Measurements from ENCODE around the gene NFKBIE. TPM values are rescaled to one million over a fixed set of nuclear protein-coding genes. Genes with fewer than 3 reads are reported as not detected.

Gene NFKBIE
- total RNA-seq, 2 experiments from 2014 or later: 43.0 to 43.1 TPM

DNA sequence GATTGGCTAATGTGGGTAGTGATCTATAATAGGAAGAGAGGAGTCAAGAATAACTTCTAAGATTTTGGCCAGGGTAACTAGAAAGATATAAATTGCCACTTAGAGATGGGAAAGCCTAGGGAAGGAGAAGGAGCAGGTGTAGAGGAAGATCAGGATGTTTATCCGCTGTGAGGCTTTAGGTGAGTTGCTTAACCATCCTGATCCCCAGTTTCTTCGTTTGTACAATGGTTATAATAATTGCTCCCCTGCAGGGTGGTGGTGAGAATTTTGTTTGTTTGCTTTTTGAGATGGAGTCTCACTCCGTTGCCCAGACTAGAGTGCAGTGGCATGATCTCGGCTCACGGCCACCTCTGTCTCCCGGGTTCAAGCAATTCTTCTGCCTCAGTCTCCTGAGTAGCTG, 51.0 kb downstream of the NFKBIE start:
- CTCF ChIA-PET: no interaction called here
- no peak overlapping the region for H3K27ac Mint-ChIP-seq
- Histone ChIP-seq H3K4me3 (ENCODE audit: low read length) (no peak overlapping the region), H3K4me1 (ENCODE audit: insufficient read depth, low read length) (peaks cover 5% of the 10 kb centered on the region), H3K36me3 (ENCODE audit: insufficient read depth, low read length) (no peaks in the 10 kb centered on the region), H3K27me3 (ENCODE audit: control insufficient read depth in 1 of 2, insufficient read depth in 2 of 2, low read length in 2 of 2) (peaks cover 3 to 7% of the 10 kb centered on the region in 2 experiments), H3K9me3 (ENCODE audit: control insufficient read depth in 1 of 2, insufficient read depth in 1 of 2, low read length in 2 of 2) (peaks cover 0 to 3% of the 10 kb centered on the region in 2 experiments), H3K27ac (ENCODE audit: low read depth in 1 of 2, low read length in 2 of 2) (no peak overlapping the region)
- no peak for ATAC-seq (ENCODE audit: poor library complexity)
- POLR2A ChIA-PET: no interaction called here
- H3K9me3 Mint-ChIP-seq: no peaks in the 10 kb centered on the region
- peaks cover 4% of the 10 kb centered on the region for H3K27me3 Mint-ChIP-seq
- no peaks in the 10 kb centered on the region for H3K36me3 Mint-ChIP-seq (ENCODE audit: low read depth)
- peaks cover 9% of the 10 kb centered on the region for H3K4me1 Mint-ChIP-seq (ENCODE audit: low read depth)
- TF ChIP-seq, protein P1, sequence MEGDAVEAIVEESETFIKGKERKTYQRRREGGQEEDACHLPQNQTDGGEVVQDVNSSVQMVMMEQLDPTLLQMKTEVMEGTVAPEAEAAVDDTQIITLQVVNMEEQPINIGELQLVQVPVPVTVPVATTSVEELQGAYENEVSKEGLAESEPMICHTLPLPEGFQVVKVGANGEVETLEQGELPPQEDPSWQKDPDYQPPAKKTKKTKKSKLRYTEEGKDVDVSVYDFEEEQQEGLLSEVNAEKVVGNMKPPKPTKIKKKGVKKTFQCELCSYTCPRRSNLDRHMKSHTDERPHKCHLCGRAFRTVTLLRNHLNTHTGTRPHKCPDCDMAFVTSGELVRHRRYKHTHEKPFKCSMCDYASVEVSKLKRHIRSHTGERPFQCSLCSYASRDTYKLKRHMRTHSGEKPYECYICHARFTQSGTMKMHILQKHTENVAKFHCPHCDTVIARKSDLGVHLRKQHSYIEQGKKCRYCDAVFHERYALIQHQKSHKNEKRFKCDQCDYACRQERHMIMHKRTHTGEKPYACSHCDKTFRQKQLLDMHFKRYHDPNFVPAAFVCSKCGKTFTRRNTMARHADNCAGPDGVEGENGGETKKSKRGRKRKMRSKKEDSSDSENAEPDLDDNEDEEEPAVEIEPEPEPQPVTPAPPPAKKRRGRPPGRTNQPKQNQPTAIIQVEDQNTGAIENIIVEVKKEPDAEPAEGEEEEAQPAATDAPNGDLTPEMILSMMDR (IDR thresholded peaks at IDR 0.05): no peak
- DNase-seq: no peak
- intact Hi-C loops (cut with DNase I, micrococcal nuclease): no loop called here
- H3K4me3 Mint-ChIP-seq: no peak overlapping the region

- Mint-ChIP-seq H3K4me1 (ENCODE audit: low read depth) (no peaks in the 10 kb centered on the region), H3K27me3 (peaks cover 4% of the 10 kb centered on the region), H3K4me3 (no peak overlapping the region), H3K36me3 (ENCODE audit: low read depth) (no peaks in the 10 kb centered on the region), H3K27ac (no peak overlapping the region), H3K9me3 (no peaks in the 10 kb centered on the region)
- Histone ChIP-seq H3K9me3 (ENCODE audit: control insufficient read depth in 1 of 2, insufficient read depth in 1 of 2, low read length in 2 of 2) (no peaks in the 10 kb centered on the region), H3K4me1 (ENCODE audit: insufficient read depth, low read length) (no peaks in the 10 kb centered on the region), H3K27ac (ENCODE audit: low read depth in 1 of 2, low read length in 2 of 2) (no peak overlapping the region), H3K36me3 (ENCODE audit: insufficient read depth, low read length) (no peaks in the 10 kb centered on the region), H3K27me3 (ENCODE audit: control insufficient read depth in 1 of 2, insufficient read depth in 2 of 2, low read length in 2 of 2) (no peaks in the 10 kb centered on the region), H3K4me3 (ENCODE audit: low read length) (no peak overlapping the region)
- TF ChIP-seq, protein P1 (IDR thresholded peaks at IDR 0.05): no peak
- ATAC-seq (ENCODE audit: poor library complexity) (no peak), DNase-seq (no peak)
- intact Hi-C loops (cut with DNase I, micrococcal nuclease): no loop called here
- CTCF ChIA-PET: interaction anchor here (1.4 kb wide), 1 partner anchor 10 kb away, joined by 4 read pairs; no protein-coding TSS in a partner anchor
- POLR2A ChIA-PET: no interaction called here
Observed at GRCh38 chr6:44211284-44211683, 54.1 kb downstream of the NFKBIE start.

Other genes with a start within 250 kb of the NFKBIE start
- 10 to 100 TPM; 10.4 to 11.5 TPM for gene MRPL14, start 138.1 kb downstream of the NFKBIE start, total RNA-seq
- gene TMEM63B, start 138.0 kb downstream of the NFKBIE start, total RNA-seq: 10 to 100 TPM; 11.4 to 12.8 TPM
- 1 to 10 TPM; 1.3 to 1.5 TPM for gene CAPN11, start 106.7 kb downstream of the NFKBIE start, total RNA-seq
- gene MYMX, start 48.6 kb downstream of the NFKBIE start, total RNA-seq: not detected
- 1 to 10 TPM in 1 of 2 experiments, under 1 TPM in 1; 0.67 to 1.3 TPM for gene SLC29A1, start 42.0 kb downstream of the NFKBIE start, total RNA-seq
- gene HSP90AB1, start 18.4 kb downstream of the NFKBIE start, total RNA-seq: 100 to 1,000 TPM; 401 to 405 TPM
- 1 to 10 TPM; 6.4 to 7.0 TPM for gene SLC35B2, start 8.0 kb downstream of the NFKBIE start, total RNA-seq
- gene TMEM151B, start 4.9 kb upstream of the NFKBIE start, total RNA-seq: not detected
- gene AARS2, start 47.8 kb upstream of the NFKBIE start, total RNA-seq: 10 to 100 TPM; 12.0 to 12.7 TPM
- gene SPATS1, start 77.1 kb upstream of the NFKBIE start, total RNA-seq: not detected
- gene CDC5L, start 122.2 kb upstream of the NFKBIE start, total RNA-seq: 10 to 100 TPM; 18.9 to 19.9 TPM